HG02943 (cell line): ENCODE results near the gene ELF2.
A peak's percentile ranks its signal among the peaks of the same experiment; 100 is the strongest.
"Not testable (repeated sequence)": the region's sequence is repeated elsewhere in the genome, so short reads cannot be mapped to it uniquely, and the experiment has no call there.

Experiments used
- ATAC-seq: cut with Tn5 transposase; IDR thresholded peaks from one replicate; pipeline ENCODE4 v1.9.1; 2021; ENCODE audit warnings: mild to moderate bottlenecking, low read depth, moderate library complexity; ENCODE audit not compliant: unreplicated experiment

The ELF2 gene

GRCh38 chr4:139025841-139026240 lies 151.2 kb downstream of the ELF2 start:
- ATAC-seq: no peak

- ATAC-seq: no peak
Observed at GRCh38 chr4:139024686-139025085, 152.3 kb downstream of the ELF2 start.

DNA sequence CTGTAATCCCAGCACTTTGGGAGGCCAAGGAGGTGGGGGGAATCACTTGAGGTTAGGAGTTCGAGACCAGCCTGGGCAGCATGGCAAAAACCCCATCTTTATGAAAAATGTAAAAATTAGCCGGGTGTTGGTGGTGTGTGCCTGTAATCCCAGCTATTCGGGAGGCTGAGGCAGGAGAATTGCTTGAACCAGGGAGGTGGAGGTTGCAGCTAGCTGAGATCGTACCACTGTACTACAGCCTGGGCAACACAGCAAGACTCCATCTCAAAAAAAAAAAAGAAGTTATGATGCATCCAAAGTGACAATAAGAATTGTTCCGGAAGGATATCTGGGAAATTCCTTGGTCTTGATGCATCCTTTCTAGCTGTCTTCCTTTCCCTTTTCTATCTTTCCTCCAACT lies 154.2 kb downstream of the ELF2 start:
- ATAC-seq: no peak

GRCh38 chr4:139021071-139021470 lies 155.9 kb downstream of the ELF2 start:
- not testable (repeated sequence) for ATAC-seq

GRCh38 chr4:139020384-139020783 lies 156.6 kb downstream of the ELF2 start:
- ATAC-seq: no peak

DNA sequence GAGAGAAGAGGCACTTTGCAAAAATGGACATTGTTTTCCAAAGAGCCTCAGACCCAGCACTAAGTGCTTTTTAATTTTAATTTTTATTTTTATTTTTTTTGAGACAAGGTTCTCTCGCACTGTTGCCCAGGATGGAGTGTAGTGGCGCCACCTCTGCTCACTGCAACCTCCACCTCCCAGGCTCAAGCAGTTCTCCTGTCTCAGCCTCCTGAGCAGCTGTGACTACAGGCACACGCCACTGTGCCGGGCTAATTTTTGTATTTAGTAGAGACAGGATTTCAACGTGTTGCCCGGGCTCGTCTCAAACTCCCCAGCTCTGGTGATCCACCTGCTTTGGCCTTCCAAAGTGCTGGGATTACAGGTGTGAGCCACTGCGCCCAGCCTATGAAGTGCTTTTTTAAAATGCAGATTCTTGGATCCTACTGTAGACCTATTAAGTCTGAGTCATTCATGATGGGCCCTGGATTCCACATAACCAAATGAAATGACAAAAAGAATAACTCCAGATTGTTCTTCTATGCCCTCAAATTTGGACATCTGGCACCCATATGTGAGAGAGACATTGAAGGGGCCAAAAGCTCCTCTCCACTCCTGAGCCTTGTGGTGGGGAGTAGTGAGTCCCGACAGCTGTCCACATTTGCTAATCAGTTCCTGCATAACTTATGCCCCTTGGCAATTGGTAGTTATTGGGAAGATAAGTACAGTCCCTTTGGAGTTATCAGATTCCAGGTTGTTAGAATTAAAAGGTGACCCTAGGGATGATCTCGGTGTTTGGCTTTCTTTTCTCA lies 157.9 kb downstream of the ELF2 start:
- ATAC-seq: no peak

DNA sequence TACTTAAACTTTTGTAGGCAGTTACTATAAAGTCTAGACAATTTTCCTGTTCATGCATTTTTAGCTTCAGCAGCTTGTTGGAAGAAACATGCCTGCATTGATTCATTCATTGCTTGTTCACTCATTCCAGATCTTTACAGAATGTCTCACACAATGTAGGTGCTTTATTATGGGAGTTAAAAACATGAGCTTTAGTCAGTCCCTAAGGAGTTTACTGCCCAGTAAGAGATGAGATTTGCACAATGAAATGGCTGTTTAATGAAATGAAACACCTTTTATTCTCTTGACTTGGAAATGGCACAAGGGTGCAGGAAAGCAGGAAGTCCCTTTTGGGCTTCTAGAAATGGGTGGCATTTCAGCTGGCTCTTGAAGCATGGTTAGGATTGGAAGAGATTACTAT lies 158.5 kb downstream of the ELF2 start:
- no peak for ATAC-seq

GRCh38 chr4:139017861-139018260 lies 159.2 kb downstream of the ELF2 start:
- no peak for ATAC-seq

- ATAC-seq: peak; percentile 38
Observed at GRCh38 chr4:139015948-139016471, 161.0 kb downstream of the ELF2 start.

DNA sequence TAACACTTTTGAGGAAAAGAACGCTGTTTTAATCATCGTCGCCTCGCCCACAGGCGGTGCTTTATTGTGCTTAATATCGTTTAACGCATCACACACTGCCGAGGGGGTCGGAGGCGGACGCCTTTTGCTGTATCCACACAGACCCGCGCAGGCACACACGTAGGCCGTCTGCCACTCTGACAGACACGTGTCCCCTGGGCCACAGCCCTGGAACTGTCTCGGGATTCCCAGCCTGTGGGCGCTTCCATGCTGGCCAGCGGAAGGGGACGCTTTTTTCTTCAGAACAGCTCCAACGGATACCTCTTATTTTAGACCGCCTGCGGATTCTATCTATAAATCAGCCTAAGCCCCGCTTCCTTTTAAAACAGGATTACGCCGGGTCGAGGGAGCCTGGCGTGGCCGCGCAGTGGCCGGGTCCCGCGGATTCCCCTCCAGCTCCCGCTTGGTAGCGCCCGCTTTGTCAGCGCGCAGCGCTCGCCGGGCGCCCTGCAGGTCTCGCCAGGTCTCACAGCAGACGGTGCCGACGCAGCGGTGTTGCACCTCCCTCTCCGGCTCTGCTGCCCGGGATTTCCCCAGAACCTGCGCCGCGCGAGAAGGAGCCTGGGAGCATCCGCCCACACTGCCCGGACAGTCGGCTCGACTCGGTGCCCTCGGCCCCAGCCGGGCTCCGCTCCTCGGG lies 161.6 kb downstream of the ELF2 start, which contains the start of gene NOCT:
Gene NOCT (plus strand): TSS at position 513 of the 679 bp plus-strand sequence. CDS start 201 bp downstream, outside the sequence.
- ATAC-seq: peak; percentile 93

GRCh38 chr4:139014371-139015268 lies 162.4 kb downstream of the ELF2 start:
- peak; percentile 10 for ATAC-seq

DNA sequence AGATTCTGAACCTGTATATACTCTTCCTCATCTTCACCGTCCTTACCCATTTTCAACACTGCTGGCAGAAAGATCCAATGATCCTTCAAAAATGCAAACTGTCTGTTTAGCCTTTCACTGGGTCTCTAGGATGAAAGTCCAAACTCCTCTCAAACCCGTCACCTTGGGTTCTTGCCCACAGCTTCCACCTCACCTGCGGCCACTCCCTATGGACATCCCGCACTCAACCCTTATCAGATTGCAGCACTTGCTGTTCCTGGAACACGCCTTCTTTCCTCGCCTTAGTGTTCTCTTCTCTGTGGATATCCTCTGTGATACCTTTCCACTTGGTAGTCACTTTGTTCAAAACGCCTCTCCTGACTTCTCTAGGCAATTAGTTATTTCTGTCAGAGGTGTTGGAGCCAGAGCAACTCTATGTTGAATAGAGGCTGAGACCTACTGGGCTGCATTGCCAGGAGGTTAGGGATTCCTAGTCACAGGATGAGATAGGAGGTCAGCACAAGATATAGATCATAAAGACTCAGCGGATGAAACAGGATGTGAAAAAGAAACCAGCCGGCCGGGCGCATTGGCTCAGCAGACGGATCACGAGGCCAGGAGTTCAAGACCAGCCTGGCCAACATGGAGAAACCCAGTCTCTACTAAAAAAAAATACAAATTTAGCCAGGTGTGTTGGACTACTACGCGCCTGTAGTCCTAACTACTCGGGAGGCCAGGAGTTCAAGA lies 165.6 kb downstream of the ELF2 start:
- ATAC-seq: no peak

- no peak for ATAC-seq
Observed at GRCh38 chr4:139009702-139010101, 167.3 kb downstream of the ELF2 start.

DNA sequence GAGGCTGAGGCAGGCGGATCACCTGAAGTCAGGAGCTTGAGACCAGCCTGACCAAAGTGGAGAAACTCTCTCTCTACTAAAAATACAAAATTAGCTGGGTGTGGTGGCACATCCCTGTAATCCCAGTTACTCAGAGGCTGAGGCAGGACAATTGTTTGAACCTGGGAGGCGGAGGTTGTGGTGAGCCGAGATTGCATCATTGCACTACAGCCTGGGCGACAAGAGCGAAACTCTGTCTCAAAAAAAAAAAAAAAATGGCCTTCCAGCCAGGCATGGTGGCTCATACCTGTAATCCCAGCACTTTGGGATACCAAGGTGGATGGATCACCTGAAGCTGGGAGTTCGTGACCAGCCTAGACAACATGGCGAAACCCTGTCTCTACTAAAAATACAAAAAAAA lies 168.7 kb downstream of the ELF2 start:
- not testable (repeated sequence) for ATAC-seq

DNA sequence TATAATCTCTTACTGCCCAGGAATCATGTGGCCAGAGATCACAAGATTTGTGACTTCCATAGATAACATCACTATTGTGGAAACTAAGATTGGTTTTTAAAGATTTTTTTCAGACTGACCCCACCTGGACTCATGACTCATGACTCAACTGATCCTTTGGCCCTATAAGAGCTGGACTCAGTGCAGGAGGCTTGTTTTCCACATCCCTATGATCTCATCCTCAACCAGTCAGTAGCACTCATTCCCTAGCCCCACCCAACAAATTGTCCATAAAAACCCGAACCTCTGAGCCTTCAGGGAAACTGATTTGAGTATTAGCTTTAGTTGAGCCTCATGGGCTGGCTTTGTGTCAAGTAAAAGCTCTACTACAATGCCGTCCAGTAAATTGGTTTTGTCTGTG lies 169.4 kb downstream of the ELF2 start:
- ATAC-seq: no peak
